Colon (tissue), 2 donors: Measurements from ENCODE around the gene LRRC28.

ENCODE experiments used
- FAIRE-seq: peaks from 2 replicates; lab custom pipeline; 2012; peaks lifted over from hg19 to GRCh38; lab: Jason Lieb, UNC
- donor health status: control.
- donor health status: control.

The LRRC28 gene

GRCh38 chr15:99436542-99437314, 185.4 kb downstream of the LRRC28 start:
- no peak for FAIRE-seq

GRCh38 chr15:99437315-99438223, 186.3 kb downstream of the LRRC28 start:
- no peak for FAIRE-seq

GRCh38 chr15:99438224-99438585, 186.9 kb downstream of the LRRC28 start:
- no peak for FAIRE-seq

DNA sequence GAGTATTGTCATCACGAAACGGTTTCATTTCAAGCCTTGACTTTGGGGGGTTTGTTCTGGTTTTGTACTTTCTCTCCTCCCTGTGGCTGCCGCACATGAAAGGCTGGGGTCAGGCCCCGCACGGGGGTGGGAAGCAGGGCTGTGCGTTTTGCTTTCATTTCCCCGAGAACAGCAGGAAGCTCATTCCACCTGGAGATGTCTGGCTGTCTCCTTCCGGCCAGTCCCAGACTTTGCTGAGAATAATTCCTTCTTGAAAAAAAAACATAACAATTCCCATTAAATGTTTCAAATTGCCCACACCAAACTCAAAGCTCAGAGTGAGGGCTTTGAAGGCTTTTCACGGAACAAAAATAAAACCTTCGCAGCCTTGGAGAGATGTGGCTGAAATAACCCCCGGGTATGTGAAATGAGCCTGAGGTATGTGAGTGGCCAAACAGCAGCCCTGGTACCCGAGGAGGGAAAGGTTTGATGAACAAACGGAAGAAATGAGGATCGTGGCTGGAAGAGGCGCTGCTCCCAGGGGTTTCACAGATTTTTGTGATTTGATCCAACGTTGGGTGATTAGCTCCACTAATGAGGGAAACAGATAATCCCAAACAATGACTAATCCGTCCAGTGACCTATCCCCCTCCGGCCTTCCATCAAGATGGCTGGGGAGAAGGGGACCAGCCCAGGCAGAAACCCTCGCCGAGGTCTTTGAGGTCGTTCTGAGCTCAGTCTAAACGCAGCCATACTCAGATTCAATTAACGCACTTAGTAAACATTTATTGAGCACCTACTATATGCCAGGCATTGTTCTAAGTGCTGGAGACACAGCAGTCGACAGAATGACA, 187.6 kb downstream of the LRRC28 start:
- FAIRE-seq, result no peak

- FAIRE-seq, result no peak
Measured at GRCh38 chr15:99439524-99439835, 188.2 kb downstream of the LRRC28 start.

GRCh38 chr15:99440029-99440428, 188.7 kb downstream of the LRRC28 start:
- FAIRE-seq, result no peak
